M059J (cell line): ENCODE measurements around the gene MYL7. TPM values are rescaled to one million over a fixed set of nuclear protein-coding genes. Genes with fewer than 3 reads are reported as not detected.

Source experiments
- DNase-seq: peaks from one replicate; pipeline ENCODE4 v3.0.0-alpha.2; 2012; ENCODE audit warnings: low read depth
- total RNA-seq: library from RNA; depleted of rRNA; stranded (reverse); fragments of >200 nt; shearing (Covaris generic); gene quantifications from 2 replicates; pipeline ENCODE4 v1.2.3, GENCODE V29; 2014

Gene MYL7
- total RNA-seq, 1 experiment from 2014 or later = not detected

GRCh38 chr7:44150966-44151941 is 10.1 kb upstream of the MYL7 start:
- no peak for DNase-seq

GRCh38 chr7:44150466-44150832 is 9.3 kb upstream of the MYL7 start:
- DNase-seq = no peak

DNA sequence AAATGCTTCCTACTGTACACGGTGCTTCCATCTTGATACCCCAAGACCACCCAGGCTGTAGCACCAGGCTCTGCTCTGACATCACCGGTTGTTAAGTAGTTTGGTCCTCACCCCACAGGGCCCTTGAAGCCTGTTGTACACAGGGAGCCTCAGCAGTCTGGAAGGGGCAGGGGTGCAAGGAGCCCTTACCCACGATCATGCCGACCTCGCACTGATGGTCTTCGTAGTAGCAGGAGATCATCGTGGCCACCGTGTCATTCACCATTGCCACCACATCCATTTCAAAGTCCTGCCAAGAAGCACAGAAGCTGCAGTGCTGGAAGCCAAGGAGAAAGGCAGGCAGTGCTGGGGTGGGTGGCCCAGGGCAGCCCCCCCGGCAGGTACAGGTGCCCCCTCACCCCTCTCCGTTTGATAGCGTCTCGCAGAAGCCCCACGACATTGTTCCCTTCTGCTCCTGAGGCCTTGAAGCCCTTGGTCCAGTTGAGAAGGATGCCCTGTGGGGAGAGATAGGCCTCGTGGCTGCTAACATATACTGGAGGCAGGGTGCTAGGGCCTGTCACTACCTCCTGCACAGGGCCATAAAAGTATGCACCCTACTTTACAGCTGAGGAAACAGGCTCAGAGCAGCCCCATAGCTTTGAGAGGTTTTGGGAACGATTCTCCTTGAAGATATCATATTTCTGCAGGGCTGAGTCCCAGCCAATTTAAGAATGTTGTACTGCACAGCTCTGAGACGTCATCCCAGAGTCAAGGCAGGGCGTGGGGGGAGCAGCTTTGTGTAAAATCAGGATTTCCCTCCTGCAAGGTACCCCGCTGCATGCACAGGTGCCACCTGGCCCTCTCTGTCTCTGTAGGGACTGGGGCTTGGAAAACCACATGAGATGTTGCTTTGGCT is 8.7 kb upstream of the MYL7 start:
- no peak for DNase-seq

DNA sequence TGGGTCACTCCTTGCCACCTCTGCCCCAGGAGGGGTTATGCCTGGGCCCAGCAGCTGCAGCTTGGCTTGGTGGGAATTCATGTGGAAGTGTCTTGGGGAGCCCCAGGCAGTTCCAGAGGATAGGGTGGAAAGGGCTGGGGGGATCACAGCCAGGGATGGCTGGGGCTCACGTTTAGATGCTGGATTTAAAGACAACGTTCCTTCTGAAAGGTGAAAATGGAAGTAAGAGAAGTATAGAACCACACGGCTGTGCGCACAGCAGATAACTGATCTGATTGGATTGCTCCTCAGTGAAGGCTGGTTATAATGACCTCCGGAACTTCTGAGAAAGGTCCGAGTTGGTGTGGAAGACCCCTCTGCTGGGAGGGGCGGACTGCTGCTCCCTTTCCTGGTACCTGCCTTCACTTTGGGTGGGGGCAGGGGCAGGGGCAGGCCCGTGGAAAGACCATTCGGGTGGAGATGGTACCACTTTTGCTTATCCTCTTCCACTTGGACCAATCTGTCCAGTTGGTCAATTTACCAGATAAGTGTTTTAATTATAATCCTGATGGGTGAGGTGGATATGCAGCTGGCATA is 7.9 kb upstream of the MYL7 start:
- DNase-seq = no peak

DNA sequence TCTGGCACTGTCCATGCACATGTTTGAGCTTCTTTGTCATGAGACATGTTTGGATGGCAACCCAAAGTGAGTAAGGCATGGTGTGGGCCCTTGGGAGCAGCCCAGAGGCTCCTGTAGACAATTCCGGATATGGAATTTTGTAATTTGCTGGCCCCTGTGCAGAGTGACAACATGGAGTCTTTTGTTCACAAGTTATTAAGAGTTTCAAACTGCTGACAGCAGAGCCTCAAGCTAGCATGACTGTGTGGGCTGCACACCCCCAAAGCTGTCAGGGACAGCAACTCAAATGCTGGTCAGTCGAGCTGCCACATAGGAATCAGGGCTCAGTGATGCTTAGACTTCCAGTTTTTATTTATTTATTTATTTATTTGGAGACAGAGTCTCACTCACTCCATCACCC is 7.0 kb upstream of the MYL7 start:
- DNase-seq = no peak

DNA sequence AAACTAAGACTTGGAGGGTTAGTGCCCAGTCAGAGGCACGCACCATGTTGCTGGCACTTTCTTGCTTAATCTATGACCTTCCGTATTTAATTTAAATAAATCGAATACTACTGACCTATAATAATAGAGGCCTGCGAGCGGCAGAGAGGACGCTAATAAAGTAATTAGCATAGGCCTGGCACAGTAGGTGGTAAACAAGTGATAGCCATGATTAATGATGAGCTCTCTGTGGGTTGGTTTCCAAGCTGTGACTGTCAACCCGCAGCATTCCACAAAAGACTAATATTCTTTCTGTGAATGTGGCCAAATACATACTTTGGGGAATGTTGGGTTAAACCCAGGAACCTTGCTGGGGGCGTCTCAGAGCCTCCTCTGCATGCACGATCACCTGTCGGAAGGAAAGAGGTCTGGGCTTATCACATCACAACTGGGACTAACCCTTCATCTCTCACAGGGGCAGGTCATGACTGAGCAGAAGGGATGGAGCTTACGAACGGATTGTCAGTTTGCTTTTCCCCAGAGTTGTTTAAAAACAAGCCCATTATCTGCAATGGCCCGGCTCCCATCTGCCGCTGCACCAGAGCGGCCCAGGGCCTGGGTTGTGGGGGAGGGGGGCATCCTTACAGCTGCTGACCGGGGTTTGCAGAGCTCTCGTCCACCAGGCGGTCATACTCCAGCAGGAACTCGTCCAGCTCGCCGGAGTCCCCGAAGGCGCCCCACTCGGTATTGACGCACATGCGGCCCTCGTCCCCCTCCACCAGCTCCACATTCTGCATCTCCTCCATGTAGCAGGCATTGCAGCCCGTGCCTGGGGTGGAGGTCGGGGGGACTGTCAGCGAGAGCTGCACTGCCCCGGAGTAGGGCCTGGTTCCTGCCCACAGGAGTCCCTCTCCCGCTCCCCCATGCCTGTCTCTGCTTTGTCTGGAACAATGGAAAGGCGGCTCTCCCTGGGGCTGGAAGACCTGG is 6.2 kb upstream of the MYL7 start:
- no peak for DNase-seq

DNA sequence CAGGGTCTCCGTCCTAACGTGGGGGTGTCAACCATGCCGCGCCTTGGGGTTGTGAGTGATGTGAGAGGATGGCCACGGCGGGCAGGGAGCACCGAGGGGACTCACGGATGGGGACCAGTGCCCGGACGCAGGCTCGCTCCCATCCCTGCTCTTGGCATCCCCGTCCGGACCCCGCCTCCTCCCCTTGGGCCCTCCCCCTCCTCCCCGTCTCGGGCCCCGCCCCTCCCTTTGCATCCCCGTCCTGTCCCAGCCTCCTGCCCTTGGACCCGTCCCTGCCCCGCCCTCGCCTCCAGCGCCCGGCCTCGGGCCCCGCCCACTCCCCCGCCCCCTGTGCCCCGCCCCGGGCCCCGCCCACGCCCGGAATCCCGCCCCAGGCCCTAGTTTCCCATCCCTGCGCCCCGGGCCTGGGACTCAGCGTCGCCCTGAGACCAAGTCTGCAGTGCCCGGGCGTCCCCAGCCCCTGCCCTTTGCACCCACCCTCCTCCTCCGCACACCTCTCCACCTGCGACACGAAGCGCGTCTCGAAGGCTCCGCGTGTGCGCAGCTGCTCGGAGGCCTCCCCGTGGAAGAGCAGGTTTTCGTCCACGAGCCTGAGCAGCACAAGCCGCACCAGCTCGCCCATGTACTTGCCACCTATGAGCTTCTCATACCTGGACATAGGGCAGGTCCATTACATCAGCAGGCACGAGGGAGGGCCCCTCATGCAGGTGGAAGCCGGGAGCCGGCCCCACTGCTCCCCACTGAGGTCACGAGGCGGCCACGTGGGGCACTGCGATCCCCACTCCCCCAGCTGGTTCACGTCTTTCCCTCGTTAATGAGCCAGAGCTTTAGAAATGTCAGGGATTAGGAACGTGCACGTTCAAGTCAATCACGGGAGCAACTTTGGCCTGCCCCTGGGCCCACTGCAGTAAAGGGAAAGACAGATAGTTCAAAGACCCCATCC is 5.1 kb upstream of the MYL7 start:
- peak; percentile 18 for DNase-seq

DNA sequence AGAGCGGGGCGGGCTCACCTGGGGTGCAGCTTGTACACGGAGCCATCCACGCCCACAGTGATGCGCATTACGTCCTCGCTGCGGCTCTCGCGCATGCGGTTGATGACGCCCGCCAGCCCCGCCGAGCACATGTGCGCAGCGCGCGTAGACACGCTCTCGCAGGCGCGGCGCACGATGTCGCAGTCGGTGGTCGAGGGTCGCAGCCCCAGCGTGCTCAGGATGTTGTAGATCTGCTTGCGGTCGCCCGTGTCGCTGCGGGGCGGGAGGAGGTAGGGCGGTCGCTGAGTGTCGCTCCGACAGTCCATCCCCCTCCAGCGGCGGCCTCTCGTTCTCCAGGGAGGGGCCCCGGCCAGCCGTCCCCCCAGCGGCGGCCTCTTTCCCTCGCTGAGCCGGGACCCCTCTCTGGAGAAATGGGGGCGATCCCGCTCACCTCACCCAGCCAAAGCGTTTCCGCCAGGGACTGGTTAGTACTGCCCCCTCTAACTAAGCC is 4.4 kb upstream of the MYL7 start:
- DNase-seq = no peak

- no peak for DNase-seq
Observed at GRCh38 chr7:44144968-44145478, 3.9 kb upstream of the MYL7 start.

DNA sequence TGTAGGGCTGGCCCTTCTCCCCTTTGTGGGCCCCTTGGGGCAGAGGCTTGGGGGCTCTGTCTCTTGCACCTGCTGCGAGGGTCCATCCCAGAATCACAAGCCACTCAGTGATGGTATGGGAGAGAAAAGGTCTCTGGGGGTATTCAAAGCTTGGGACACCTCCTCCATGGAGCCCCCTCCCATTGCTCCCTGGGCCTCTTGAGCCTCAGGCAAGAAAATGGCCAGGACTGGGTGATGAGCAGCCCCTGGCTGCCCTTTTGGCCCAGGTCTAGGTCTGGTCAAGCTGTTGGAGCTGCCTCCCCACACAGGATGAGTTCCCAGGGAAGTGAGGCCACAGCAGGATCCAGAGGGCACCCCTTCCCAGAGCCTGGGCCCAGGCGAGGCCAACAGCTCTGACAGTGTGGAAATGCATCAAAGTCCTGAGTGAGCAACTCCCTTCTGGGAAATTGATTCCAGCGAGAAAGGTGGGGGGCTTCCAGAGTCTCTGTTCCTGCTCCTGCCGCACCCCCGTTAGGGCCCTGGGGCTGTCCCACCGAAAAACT is 3.4 kb upstream of the MYL7 start:
- DNase-seq = no peak

DNA sequence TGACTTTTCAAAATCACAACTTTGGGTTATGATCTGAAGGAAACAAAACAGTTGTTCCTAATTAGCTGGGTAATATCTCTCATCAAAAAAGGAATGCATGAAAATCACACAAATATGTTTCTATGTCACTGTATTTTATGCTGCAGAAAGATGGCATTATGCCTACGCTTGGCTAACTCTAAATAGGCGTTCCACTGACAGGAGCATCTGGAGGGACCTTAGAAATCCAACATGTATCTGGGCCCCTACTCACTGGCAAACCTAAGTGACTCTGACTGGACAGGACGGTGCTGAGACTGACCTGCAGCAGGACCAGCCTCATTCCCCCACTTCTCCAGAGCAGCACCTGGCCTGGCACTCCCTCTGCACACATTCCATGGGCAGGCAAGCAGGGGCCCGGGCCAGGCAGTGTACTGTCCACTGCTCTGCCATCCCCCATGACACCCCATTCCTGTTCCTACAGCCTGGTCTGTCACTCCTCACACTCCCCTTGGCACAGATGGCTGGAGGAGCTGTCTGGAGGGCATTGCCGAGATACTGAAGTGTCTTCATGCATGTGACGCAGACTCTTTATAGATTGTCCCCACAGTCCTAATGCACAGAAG is 2.6 kb upstream of the MYL7 start:
- no peak for DNase-seq

DNA sequence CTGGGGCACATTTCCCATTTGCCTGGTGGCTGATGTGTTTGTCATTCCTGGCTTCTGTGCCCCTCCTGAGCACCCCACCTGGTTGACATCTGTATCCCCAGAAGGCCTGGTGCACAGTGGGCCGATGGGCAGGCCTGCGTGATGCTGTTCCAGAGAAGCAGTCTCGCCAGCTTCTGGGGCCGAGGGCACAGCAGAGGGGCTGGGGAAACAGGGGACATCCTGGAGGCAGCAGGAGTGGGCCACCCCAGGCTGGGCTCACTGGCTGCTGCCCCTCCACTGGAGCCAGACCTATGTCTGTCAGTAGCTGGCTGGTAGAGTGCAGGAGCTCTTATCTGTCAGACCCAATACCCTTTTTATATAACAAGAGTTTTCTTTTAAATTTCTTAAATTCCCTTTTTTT is 896 bp upstream of the MYL7 start:
- no peak for DNase-seq

DNA sequence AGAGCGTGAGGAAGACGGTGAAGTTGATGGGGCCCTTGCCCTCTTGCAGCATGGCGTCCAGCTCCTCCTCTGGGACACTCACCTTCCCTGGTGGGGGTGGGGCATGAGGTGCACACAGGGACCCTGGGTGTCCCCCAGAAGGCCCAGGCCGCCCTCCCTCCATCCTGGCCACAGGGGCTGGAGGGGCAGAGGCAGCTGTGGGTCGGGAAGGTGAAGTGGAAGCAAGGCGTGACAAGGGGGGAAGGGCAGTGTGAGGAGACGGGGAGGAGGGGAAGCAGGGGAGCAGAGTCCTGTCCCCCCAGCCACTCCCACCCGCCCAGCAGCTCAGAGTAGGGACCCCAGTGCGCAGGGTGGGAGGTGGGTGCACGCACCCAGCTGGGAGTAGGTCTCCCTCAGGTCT is 791 bp downstream of the MYL7 start:
- no peak for DNase-seq

DNA sequence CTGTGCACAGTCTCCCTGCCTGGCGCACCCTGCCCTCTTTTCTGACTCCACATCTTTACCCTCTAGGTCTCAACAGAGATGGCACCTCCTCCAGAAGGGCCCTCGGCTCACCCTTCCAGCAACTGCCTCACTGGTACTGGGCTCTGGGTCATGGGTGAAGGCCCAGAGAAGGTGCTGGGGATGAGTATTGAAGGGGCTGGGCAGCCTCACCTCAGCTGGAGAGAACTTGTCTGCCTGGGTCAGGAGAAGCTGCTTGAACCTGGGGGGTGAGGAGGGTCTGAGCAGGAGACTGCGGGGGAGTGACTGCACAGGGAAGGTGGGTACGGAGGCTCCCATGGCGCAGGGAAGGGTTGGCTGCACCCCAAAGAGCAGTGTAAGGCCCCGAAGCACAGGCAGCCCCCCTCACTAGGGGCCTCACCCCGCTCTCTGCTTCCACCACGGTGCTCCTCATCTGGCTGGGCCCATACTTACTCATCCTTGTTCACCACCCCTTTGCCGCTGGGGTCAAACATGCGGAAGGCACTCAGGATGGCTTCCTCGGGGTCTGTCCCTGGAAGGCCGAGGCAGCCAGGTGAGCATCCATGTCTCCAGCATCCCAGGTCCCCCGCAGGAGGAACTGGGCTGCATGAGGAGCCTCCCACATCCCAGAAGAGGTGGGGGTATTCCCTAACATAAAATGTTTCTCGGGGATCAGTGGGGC is 1.7 kb downstream of the MYL7 start:
- no peak for DNase-seq

GRCh38 chr7:44138698-44139097 is 2.4 kb downstream of the MYL7 start:
- DNase-seq = no peak

DNA sequence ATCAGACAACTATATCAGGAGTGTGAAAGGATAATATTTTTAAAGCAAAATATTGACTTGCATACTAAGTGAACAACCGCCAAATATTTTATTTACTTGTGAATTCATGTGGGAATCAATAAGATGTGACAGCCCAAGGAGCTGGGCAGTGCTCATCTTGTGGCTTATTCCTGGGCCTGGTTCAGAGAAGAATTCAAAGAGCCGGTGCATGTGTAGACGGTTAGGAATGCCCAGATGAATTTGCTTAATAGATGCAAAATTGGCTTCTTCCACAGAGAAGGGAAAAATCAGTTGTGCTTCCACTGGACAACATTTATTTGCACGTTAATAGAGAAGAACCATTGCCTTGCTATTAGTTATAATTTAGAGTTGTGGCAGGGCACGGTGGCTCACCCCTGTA is 4.4 kb downstream of the MYL7 start:
- no peak for DNase-seq

- DNase-seq = peak; percentile 36
Observed at GRCh38 chr7:44134943-44135628, 6.0 kb downstream of the MYL7 start.

- no peak for DNase-seq
Observed at GRCh38 chr7:44133295-44133694, 7.8 kb downstream of the MYL7 start.
